Neural cell (in vitro differentiated cells): ENCODE results near the gene SLC25A24. TPM values are rescaled to one million over a fixed set of nuclear protein-coding genes. Genes with fewer than 3 reads are reported as not detected.
"Not testable (repeated sequence)": the region's sequence is repeated elsewhere in the genome, so short reads cannot be mapped to it uniquely, and the experiment has no call there.

Experiments used
- H2AFZ ChIP-seq: fragments of 200-600, 300-800 bp; sonication (generic), shearing (Covaris generic); 2 replicates; pipeline ENCODE4 v1.6.0; 2014; ENCODE audit warnings: low read depth, mild to moderate bottlenecking, antibody characterized with exemption, low read length, moderate library complexity
- H3F3A ChIP-seq: fragments of 200-600 bp; shearing (Covaris generic); 2 replicates; pipeline ENCODE4 v1.6.1; 2016; ENCODE audit warnings: mild to moderate bottlenecking, moderate library complexity, mixed read lengths, antibody characterized with exemption, low read length; ENCODE audit not compliant: insufficient read depth, poor library complexity, severe bottlenecking
- H3K27ac ChIP-seq: fragments of 200-600, 300-800 bp; sonication (generic), shearing (Covaris generic); 2 replicates; pipeline ENCODE4 v1.5.1; 2014; ENCODE audit warnings: mild to moderate bottlenecking, low read length, moderate library complexity
- H3K27me3 ChIP-seq: fragments of 300-800, 200-600 bp; sonication (generic), shearing (Covaris generic); 2 replicates; pipeline ENCODE4 v1.6.0; 2014; ENCODE audit warnings: mild to moderate bottlenecking, low read depth, low read length, moderate library complexity; ENCODE audit not compliant: insufficient read depth
- H3K36me3 ChIP-seq: fragments of 300-800, 200-600 bp; sonication (generic), shearing (Covaris generic); 2 replicates; pipeline ENCODE4 v1.5.1; 2014; ENCODE audit warnings: mild to moderate bottlenecking, antibody characterized with exemption, low read length, moderate library complexity; ENCODE audit not compliant: insufficient read depth
- H3K4me2 ChIP-seq: fragments of 300-800, 200-600 bp; sonication (generic), shearing (Covaris generic); 2 replicates; pipeline ENCODE4 v1.6.0; 2014; ENCODE audit warnings: mild to moderate bottlenecking, low read length
- H3K4me3 ChIP-seq: fragments of 300-800, 200-600 bp; sonication (generic), shearing (Covaris generic); 2 replicates; pipeline ENCODE4 v1.5.1; 2014; ENCODE audit warnings: mild to moderate bottlenecking, low read length, moderate library complexity
- H3K79me2 ChIP-seq: fragments of 200-600 bp; shearing (Covaris generic); replicated peaks from 2 replicates; pipeline ENCODE4 v1.6.0; 2014; ENCODE audit warnings: mild to moderate bottlenecking, low read length, moderate library complexity; ENCODE audit not compliant: insufficient read depth
- H3K9ac ChIP-seq: fragments of 300-800, 200-600 bp; sonication (generic), shearing (Covaris generic); 2 replicates; pipeline ENCODE4 v1.6.1; 2016; ENCODE audit warnings: mild to moderate bottlenecking, low read length, mixed read lengths
- H3K9me2 ChIP-seq: fragments of 200-600 bp; shearing (Covaris generic); 2 replicates; pipeline ENCODE4 v1.6.1; 2016; ENCODE audit warnings: mild to moderate bottlenecking, low read length, mixed read lengths; ENCODE audit not compliant: insufficient read depth
- H3K9me3 ChIP-seq: fragments of 200-600, 300-800 bp; sonication (generic), shearing (Covaris generic); 2 replicates; pipeline ENCODE4 v1.6.1; 2016; ENCODE audit warnings: mild to moderate bottlenecking, mixed run types, low read length, moderate library complexity, mixed read lengths
- H4K20me1 ChIP-seq: fragments of 200-600 bp; shearing (Covaris generic); 2 replicates; pipeline ENCODE4 v1.6.1; 2016; ENCODE audit warnings: mild to moderate bottlenecking, mixed run types; ENCODE audit not compliant: insufficient read depth
- EP300 ChIP-seq: fragments of 450-650 bp; conservative IDR thresholded peaks from 2 replicates; pipeline ENCODE4 v1.6.1; 2014; ENCODE audit warnings: antibody characterized with exemption, mild to moderate bottlenecking, moderate library complexity; ENCODE audit not compliant: poor library complexity, severe bottlenecking
- EZH2 ChIP-seq: fragments of 200-600, 300-800 bp; shearing (Covaris generic), sonication (generic); IDR thresholded peaks from 2 replicates; pipeline ENCODE4 v1.6.1; 2014; ENCODE audit warnings: antibody characterized with exemption, low read length, borderline replicate concordance, mild to moderate bottlenecking; ENCODE audit not compliant: insufficient read depth, poor library complexity, severe bottlenecking
- MXI1 ChIP-seq: fragments of 450-650 bp; conservative IDR thresholded peaks from 2 replicates; pipeline ENCODE4 v1.6.1; 2014; ENCODE audit warnings: antibody characterized with exemption, mild to moderate bottlenecking; ENCODE audit not compliant: poor library complexity, severe bottlenecking
- POLR2AphosphoS5 ChIP-seq: IDR thresholded peaks from 2 replicates; pipeline ENCODE4 v1.6.1; 2012
- RAD21 ChIP-seq: fragments of 450-650 bp; conservative IDR thresholded peaks from 2 replicates; pipeline ENCODE4 v1.6.1; 2014; ENCODE audit warnings: antibody characterized with exemption, mild to moderate bottlenecking, moderate library complexity
- REST ChIP-seq: IDR thresholded peaks from 2 replicates; pipeline ENCODE4 v1.6.1; 2012; ENCODE audit warnings: borderline replicate concordance
- SMC3 ChIP-seq: fragments of 450-650 bp; conservative IDR thresholded peaks from 2 replicates; pipeline ENCODE4 v1.6.1; 2014; ENCODE audit warnings: antibody characterized with exemption, mild to moderate bottlenecking, moderate library complexity; ENCODE audit not compliant: poor library complexity
- TAF1 ChIP-seq: IDR thresholded peaks from 2 replicates; pipeline ENCODE4 v1.6.1; 2012; ENCODE audit warnings: low read depth
- polyA plus RNA-seq: library from polyadenylated mRNA; depleted of rRNA; stranded (reverse); fragments of >200 nt; gene quantifications from 2 replicates; pipeline ENCODE4 v1.2.3, GENCODE V29; 2014
- TF ChIP-seq, protein P1 (sequence below): fragments of 450-650 bp; IDR thresholded peaks from 2 replicates; pipeline ENCODE4 v1.5.1; 2014; ENCODE audit warnings: antibody characterized with exemption, mild to moderate bottlenecking, moderate library complexity; ENCODE audit not compliant: poor library complexity, severe bottlenecking

SLC25A24 gene
- polyA plus RNA-seq, 1 donor from 2014 or later: 25.5 TPM

- TF ChIP-seq EZH2 (no peak), MXI1 (no peak), EP300 (no peak), RAD21 (no peak)
Measured at GRCh38 chr1:108179018-108179417, 21.1 kb downstream of the SLC25A24 start (continued).

DNA sequence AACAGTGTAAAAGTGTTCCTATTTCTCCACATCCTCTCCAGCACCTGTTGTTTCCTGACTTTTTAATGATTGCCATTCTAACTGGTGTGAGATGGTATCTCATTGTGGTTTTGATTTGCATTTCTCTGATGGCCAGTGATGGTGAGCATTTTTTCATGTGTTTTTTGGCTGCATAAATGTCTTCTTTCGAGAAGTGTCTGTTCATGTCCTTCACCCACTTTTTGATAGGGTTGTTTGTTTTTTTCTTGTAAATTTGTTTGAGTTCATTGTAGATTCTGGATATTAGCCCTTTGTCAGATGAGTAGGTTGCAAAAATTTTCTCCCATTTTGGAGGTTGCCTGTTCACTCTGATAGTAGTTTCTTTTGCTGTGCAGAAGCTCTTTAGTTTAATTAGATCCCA lies 37.7 kb downstream of the SLC25A24 start:
- H3K4me3 ChIP-seq, H3K9ac ChIP-seq, H3K27ac ChIP-seq, H3K9me2 ChIP-seq, H2AFZ ChIP-seq, H3K79me2 ChIP-seq, H3K27me3 ChIP-seq, H4K20me1 ChIP-seq, H3K4me2 ChIP-seq, H3F3A ChIP-seq, H3K9me3 ChIP-seq, H3K36me3 ChIP-seq: not testable (repeated sequence)

GRCh38 chr1:108159951-108160350 lies 40.2 kb downstream of the SLC25A24 start:
- H3K27me3 ChIP-seq, H3K9me2 ChIP-seq, H3K9me3 ChIP-seq, H3K27ac ChIP-seq, H3F3A ChIP-seq, H3K4me3 ChIP-seq, H3K4me2 ChIP-seq, H3K79me2 ChIP-seq, H3K9ac ChIP-seq, H4K20me1 ChIP-seq, H3K36me3 ChIP-seq, H2AFZ ChIP-seq: not testable (repeated sequence)

- Histone ChIP-seq H3F3A (no peaks in the 10 kb centered on the region), H3K27me3 (no peaks in the 10 kb centered on the region), H3K9me2 (no peaks in the 10 kb centered on the region), H3K79me2 (no peaks in the 10 kb centered on the region), H3K4me3 (no peak overlapping the region), H3K4me2 (no peak overlapping the region), H3K9me3 (no peaks in the 10 kb centered on the region), H2AFZ (no peak overlapping the region), H3K27ac (no peak overlapping the region), H4K20me1 (no peaks in the 10 kb centered on the region), H3K9ac (no peak overlapping the region), H3K36me3 (peaks cover 9% of the 10 kb centered on the region)
- no peak for TF ChIP-seq EP300
- TF ChIP-seq SMC3: no peak
- TF ChIP-seq TAF1: no peak
- no peak for TF ChIP-seq POLR2AphosphoS5
- no peak for TF ChIP-seq EZH2
- no peak for TF ChIP-seq RAD21
- no peak for TF ChIP-seq MXI1
- no peak for TF ChIP-seq REST
- TF ChIP-seq, protein P1, sequence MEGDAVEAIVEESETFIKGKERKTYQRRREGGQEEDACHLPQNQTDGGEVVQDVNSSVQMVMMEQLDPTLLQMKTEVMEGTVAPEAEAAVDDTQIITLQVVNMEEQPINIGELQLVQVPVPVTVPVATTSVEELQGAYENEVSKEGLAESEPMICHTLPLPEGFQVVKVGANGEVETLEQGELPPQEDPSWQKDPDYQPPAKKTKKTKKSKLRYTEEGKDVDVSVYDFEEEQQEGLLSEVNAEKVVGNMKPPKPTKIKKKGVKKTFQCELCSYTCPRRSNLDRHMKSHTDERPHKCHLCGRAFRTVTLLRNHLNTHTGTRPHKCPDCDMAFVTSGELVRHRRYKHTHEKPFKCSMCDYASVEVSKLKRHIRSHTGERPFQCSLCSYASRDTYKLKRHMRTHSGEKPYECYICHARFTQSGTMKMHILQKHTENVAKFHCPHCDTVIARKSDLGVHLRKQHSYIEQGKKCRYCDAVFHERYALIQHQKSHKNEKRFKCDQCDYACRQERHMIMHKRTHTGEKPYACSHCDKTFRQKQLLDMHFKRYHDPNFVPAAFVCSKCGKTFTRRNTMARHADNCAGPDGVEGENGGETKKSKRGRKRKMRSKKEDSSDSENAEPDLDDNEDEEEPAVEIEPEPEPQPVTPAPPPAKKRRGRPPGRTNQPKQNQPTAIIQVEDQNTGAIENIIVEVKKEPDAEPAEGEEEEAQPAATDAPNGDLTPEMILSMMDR: no peak
Measured at GRCh38 chr1:108158893-108159453, 41.2 kb downstream of the SLC25A24 start.
